GM12891 (cell line): ENCODE results near the gene UNC79.

Experiments
- PAX5 ChIP-seq: IDR thresholded peaks from 2 replicates; pipeline ENCODE4 v1.6.1; 2011; ENCODE audit warnings: low read length, moderate library complexity, mild to moderate bottlenecking; ENCODE audit not compliant: insufficient read depth, severe bottlenecking
- POLR2A ChIP-seq: IDR thresholded peaks from 2 replicates; pipeline ENCODE4 v1.6.1; 2011; ENCODE audit warnings: low read depth, low read length, control low read depth
- POLR2AphosphoS5 ChIP-seq: IDR thresholded peaks from 2 replicates; pipeline ENCODE4 v1.6.1; 2011; ENCODE audit warnings: low read depth, low read length, control low read depth
- POU2F2 ChIP-seq: IDR thresholded peaks from 2 replicates; pipeline ENCODE4 v1.6.1; 2011; ENCODE audit warnings: low read depth, mild to moderate bottlenecking, control low read depth, low read length, moderate library complexity
- SPI1 ChIP-seq: IDR thresholded peaks from 2 replicates; pipeline ENCODE4 v1.6.1; 2011; ENCODE audit warnings: low read depth, low read length, control low read depth
- TAF1 ChIP-seq: IDR thresholded peaks from 2 replicates; pipeline ENCODE4 v1.6.1; 2011; ENCODE audit warnings: low read depth, low read length, control low read depth

DNA sequence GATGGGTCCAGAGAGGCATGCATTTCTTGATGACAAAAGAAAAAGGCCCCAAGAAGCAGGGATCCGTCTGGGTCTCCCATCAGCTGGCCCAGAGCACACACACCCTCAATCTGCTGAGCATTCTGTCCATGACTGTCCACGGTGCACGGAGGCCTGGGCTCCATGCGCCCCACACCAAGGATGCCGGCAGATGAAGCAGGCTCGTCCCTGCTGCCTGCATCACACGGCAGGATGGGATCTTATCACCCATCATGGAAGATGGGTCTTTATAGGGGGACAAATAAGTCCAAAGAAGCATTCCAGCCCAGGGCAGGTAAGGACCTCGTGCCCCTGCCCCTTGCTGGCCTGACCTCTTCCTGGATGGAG, 297.9 kb downstream of the UNC79 start:
- no peak for TF ChIP-seq POLR2A
- TF ChIP-seq TAF1: no peak
- TF ChIP-seq SPI1: no peak
- no peak for TF ChIP-seq POLR2AphosphoS5
- no peak for TF ChIP-seq PAX5
- no peak for TF ChIP-seq POU2F2
